Measurements from ENCODE around the gene NUP205.

- no peak for TF ChIP-seq CTCF (IDR thresholded peaks at IDR 0.05)
- TF ChIP-seq POLR2A (IDR thresholded peaks at IDR 0.05), result no peak
These were observed 112.1 kb downstream of the NUP205 start for GRCh38 chr7:135669774-135670173.

Data from Peyer's patch (tissue), 4 donors.